Esophagus squamous epithelium (tissue), 5 donors: ENCODE results near the gene ZNF831. TPM values are rescaled to one million over a fixed set of nuclear protein-coding genes. Genes with fewer than 3 reads are reported as not detected.

Source experiments
- DNase-seq: peaks from one replicate; lab custom pipeline; 2025; lab: John Stamatoyannopoulos, UW
- H3K27ac ChIP-seq, 4 donors: fragments of 200-600 bp; sonication (generic); one replicate each; pipeline ENCODE4 v1.5.1; 2016 to 2019; ENCODE audit warnings: mild to moderate bottlenecking in 1 of 4
- H3K27me3 ChIP-seq, 4 donors: fragments of 200-600 bp; sonication (generic); 1 replicate in 3 of 4; 2 replicates in 1 of 4; pipeline versions ENCODE4 v1.5.1 to v1.6.0; 2017 to 2021; ENCODE audit warnings: antibody characterized with exemption in 1 of 4
- H3K36me3 ChIP-seq, 3 donors: fragments of 200-600 bp; sonication (generic); one replicate each; pipeline ENCODE4 v1.5.1; 2016 to 2019
- H3K4me1 ChIP-seq, 3 donors: fragments of 200-600 bp; sonication (generic); one replicate each; pipeline ENCODE4 v1.5.1; 2017 to 2019
- H3K4me3 ChIP-seq, 4 donors: fragments of 200-600 bp; sonication (generic); 1 replicate in 3 of 4; 2 replicates in 1 of 4; pipeline ENCODE4 v1.5.1; 2016 to 2019; ENCODE audit warnings: mild to moderate bottlenecking in 2 of 4, moderate library complexity in 1 of 4
- H3K9me3 ChIP-seq, 3 donors: fragments of 200-600 bp; sonication (generic); one replicate each; pipeline ENCODE4 v1.5.1; 2016 to 2019
- CTCF ChIP-seq, 6 experiments: fragments of 450-650 bp in 4 of 6; fragments of 200-600 bp in 2 of 6; sonication (generic) in 2 of 6; IDR thresholded peaks; one replicate each; pipeline ENCODE4 v1.5.1; 2016 to 2019; ENCODE audit warnings: antibody characterized with exemption in 6 of 6, mild to moderate bottlenecking in 4 of 6, moderate library complexity in 4 of 6
- POLR2A ChIP-seq, 4 donors: fragments of 450-650 bp; IDR thresholded peaks; one replicate each; pipeline ENCODE4 v1.6.1; 2017; ENCODE audit warnings: antibody characterized with exemption in 4 of 4, mild to moderate bottlenecking in 4 of 4, moderate library complexity in 3 of 4
- WGBS, 2 donors: methylation state at CpG; one replicate each; pipeline ENCODE4 v1.1.5; 2018; 5-methylcytosine and 5-hydroxymethylcytosine counted together
- intact Hi-C: fragments of 100-400 bp; cut with DNase I; formaldehyde crosslinking; loops from one replicate; pipeline ENCODE4 v1.15.0; 2022
- total RNA-seq, 4 donors: library from RNA; depleted of rRNA; stranded (reverse); fragments of >200 nt; gene quantifications; one replicate each; pipeline ENCODE4 v1.1.0, GENCODE V29; 2016
- donor health status: DM: yes; HTN: yes; CAD: no.

Gene ZNF831
- total RNA-seq, 4 donors from 2014 or later = 0.38 to 1.7 (median 0.60) TPM

- no peaks in the 10 kb centered on the region for H3K9me3 ChIP-seq
- no peak overlapping the region for H3K4me3 ChIP-seq
- no peak for DNase-seq
- no peak for TF ChIP-seq CTCF (IDR thresholded peaks at IDR 0.05)
- no peak for TF ChIP-seq POLR2A (IDR thresholded peaks at IDR 0.05)
- no peaks in the 10 kb centered on the region for H3K36me3 ChIP-seq
- 45 to 56% methylated on average over 10 of the region's 10 CpGs for WGBS, 2 donors
- intact Hi-C loops = no loop called here
- H3K27ac ChIP-seq = no peak overlapping the region
- H3K27me3 ChIP-seq = peaks cover 0 to 22% (median 0%) of the 10 kb centered on the region in 4 donors
- H3K4me1 ChIP-seq = peaks cover 0 to 10% (median 0%) of the 10 kb centered on the region in 3 donors
These were observed 79.3 kb downstream of the ZNF831 start for GRCh38 chr20:59242714-59243626.

- no peaks in the 10 kb centered on the region for H3K36me3 ChIP-seq
- H3K4me3 ChIP-seq = no peak overlapping the region
- H3K9me3 ChIP-seq = no peaks in the 10 kb centered on the region
- peaks cover 0 to 16% (median 0%) of the 10 kb centered on the region in 4 donors for H3K27me3 ChIP-seq
- TF ChIP-seq POLR2A (IDR thresholded peaks at IDR 0.05) = no peak
- intact Hi-C loops = no loop called here
- peaks cover 0 to 10% (median 0%) of the 10 kb centered on the region in 3 donors for H3K4me1 ChIP-seq
- WGBS, 2 donors = 71% methylated on average over 8 of the region's 8 CpGs
- DNase-seq = no peak
- no peak overlapping the region for H3K27ac ChIP-seq
These were observed 83.2 kb downstream of the ZNF831 start for GRCh38 chr20:59246691-59247400.

GRCh38 chr20:59247731-59248684 is 84.4 kb downstream of the ZNF831 start:
- intact Hi-C loops = no loop called here
- WGBS, 2 donors = 60 to 74% methylated on average over 4 of the region's 4 CpGs
- H3K27ac ChIP-seq = no peak overlapping the region
- H3K27me3 ChIP-seq = peaks cover 0 to 20% (median 0%) of the 10 kb centered on the region in 4 donors
- TF ChIP-seq CTCF (IDR thresholded peaks at IDR 0.05) (no peak), POLR2A (IDR thresholded peaks at IDR 0.05) (no peak)
- peaks cover 0 to 7% (median 0%) of the 10 kb centered on the region in 3 donors for H3K4me1 ChIP-seq
- H3K36me3 ChIP-seq = no peaks in the 10 kb centered on the region
- no peak for DNase-seq
- no peaks in the 10 kb centered on the region for H3K9me3 ChIP-seq
- H3K4me3 ChIP-seq = no peak overlapping the region

- intact Hi-C loops = no loop called here
These were observed 86.7 kb downstream of the ZNF831 start for GRCh38 chr20:59250293-59250692.

More at GRCh38 chr20:59250293-59250692, 86.7 kb downstream of the ZNF831 start:
- H3K36me3 ChIP-seq = no peaks in the 10 kb centered on the region
- no peaks in the 10 kb centered on the region for H3K9me3 ChIP-seq
- 80 to 83% methylated on average over 4 to 6 of the region's 6 CpGs for WGBS, 2 donors
- peaks cover 0 to 32% (median 0%) of the 10 kb centered on the region in 4 donors for H3K27me3 ChIP-seq
- H3K4me1 ChIP-seq = no peaks in the 10 kb centered on the region
- TF ChIP-seq POLR2A (IDR thresholded peaks at IDR 0.05) (no peak), CTCF (IDR thresholded peaks at IDR 0.05) (no peak)
- no peak for DNase-seq
- H3K4me3 ChIP-seq = no peak overlapping the region
- H3K27ac ChIP-seq = no peak overlapping the region
